Panc1 (cell line): ENCODE measurements around the gene KMT2C. TPM values are rescaled to one million over a fixed set of nuclear protein-coding genes. Genes with fewer than 3 reads are reported as not detected.

Source experiments
- ATAC-seq: fragments of 200-7000 bp; cut with Tn5 transposase; 2 replicates; pipeline ENCODE4 v1.9.1; 2020; ENCODE audit warnings: mild to moderate bottlenecking, moderate library complexity
- BruUV-seq: library from RNA; stranded (reverse); fragments of 400-500 nt; replicated peaks from 2 replicates; lab custom pipeline; 2021; lab: Mats Ljungman, UMichigan
- CTCF ChIA-PET: fragments of 300-600 bp; sonication (Branson Sonifier 250); formaldehyde crosslinking; loops from one replicate; lab custom pipeline; 2022; ENCODE audit warnings: antibody characterized with exemption; lab: Charles Lee
- POLR2A ChIA-PET: fragments of 300-600 bp; sonication (Branson Sonifier 250); formaldehyde crosslinking; loops from one replicate; lab custom pipeline; 2022; ENCODE audit warnings: antibody characterized with exemption; lab: Charles Lee
- DNase-seq: peaks from one replicate; pipeline ENCODE4 v3.0.0-alpha.2; 2010; ENCODE audit warnings: low read depth, low spot score
- H3K27ac ChIP-seq: 2 replicates; pipeline ENCODE4 v1.5.1; 2011; ENCODE audit warnings: mild to moderate bottlenecking, low read length, inconsistent platforms
- H3K27me3 ChIP-seq: fragments of 200-500 bp; sonication (Bioruptor generic); 2 replicates; pipeline ENCODE4 v1.6.0; 2014; ENCODE audit warnings: low read length, inconsistent platforms; ENCODE audit not compliant: control insufficient read depth, insufficient read depth
- H3K36me3 ChIP-seq: fragments of 200-500 bp; sonication (Bioruptor generic); 2 replicates; pipeline ENCODE4 v1.5.1; 2014; ENCODE audit warnings: inconsistent platforms, mild to moderate bottlenecking, low read length, moderate library complexity; ENCODE audit not compliant: control insufficient read depth, insufficient read depth
- H3K4me1 ChIP-seq: 2 replicates; pipeline ENCODE4 v1.5.1; 2011; ENCODE audit warnings: inconsistent platforms, mild to moderate bottlenecking, low read length, moderate library complexity; ENCODE audit not compliant: control insufficient read depth, insufficient read depth
- H3K4me3 ChIP-seq, 2 experiments: 2 replicates each; pipeline ENCODE4 v1.5.1; 2011 to 2012; ENCODE audit warnings: low read depth in 2 of 2, low read length in 2 of 2, mild to moderate bottlenecking in 2 of 2, inconsistent platforms in 1 of 2, moderate library complexity in 1 of 2
- H3K9me3 ChIP-seq: fragments of 200-500 bp; sonication (Bioruptor generic); 2 replicates; pipeline ENCODE4 v1.5.1; 2014; ENCODE audit warnings: low read depth, mild to moderate bottlenecking, inconsistent platforms, low read length, moderate library complexity; ENCODE audit not compliant: control insufficient read depth, insufficient read depth
- CTCF ChIP-seq: fragments of 450-650 bp; IDR thresholded peaks from 2 replicates; pipeline ENCODE4 v1.5.1; 2017; ENCODE audit warnings: mild to moderate bottlenecking
- POLR2AphosphoS5 ChIP-seq: IDR thresholded peaks from 2 replicates; pipeline ENCODE4 v1.6.1; 2012; ENCODE audit warnings: mild to moderate bottlenecking, low read depth, low read length, moderate library complexity
- REST ChIP-seq, 2 experiments: IDR thresholded peaks; 2 replicates each; pipeline ENCODE4 v1.6.1; 2011 to 2012; ENCODE audit warnings: low read depth in 2 of 2, control low read depth in 1 of 2, low read length in 1 of 2, mild to moderate bottlenecking in 1 of 2, moderate library complexity in 1 of 2; ENCODE audit not compliant: insufficient read depth in 1 of 2
- SIN3A ChIP-seq: IDR thresholded peaks from 2 replicates; pipeline ENCODE4 v1.6.1; 2012; ENCODE audit warnings: low read depth, mild to moderate bottlenecking, low read length, moderate library complexity, borderline replicate concordance; ENCODE audit not compliant: insufficient read depth
- TCF7L2 ChIP-seq: IDR thresholded peaks from 2 replicates; pipeline ENCODE4 v1.6.1; 2011; ENCODE audit warnings: mild to moderate bottlenecking, low read depth, low read length, inconsistent platforms
- in situ Hi-C: cut with HindIII; loops from 2 replicates; pipeline ENCODE4 v1.10.0; 2016; ENCODE audit warnings: low sequenced_read_pairs, low pct_unique_long_range_greater_than_20kb
- intact Hi-C: fragments of 100-400 bp; cut with micrococcal nuclease; formaldehyde crosslinking; loops from one replicate; pipeline ENCODE4 v1.10.0; 2022; ENCODE audit not compliant: unreplicated experiment
- total RNA-seq: library from RNA; stranded (reverse); gene quantifications from one replicate; pipeline ENCODE4 v1.2.1, GENCODE V29; 2021; ENCODE audit not compliant: unreplicated experiment

Gene KMT2C
- total RNA-seq, 1 experiment from 2014 or later = 42.5 TPM

GRCh38 chr7:152403726-152404125, 32.1 kb downstream of the KMT2C start:
- no peak for DNase-seq
- in situ Hi-C loops = no loop called here
- ATAC-seq = no peak
- Histone ChIP-seq H3K4me1 (no peaks in the 10 kb centered on the region), H3K9me3 (no peaks in the 10 kb centered on the region), H3K27ac (no peak overlapping the region), H3K36me3 (no peaks in the 10 kb centered on the region), H3K27me3 (no peaks in the 10 kb centered on the region), H3K4me3 (no peak overlapping the region)
- intact Hi-C loops = no loop called here
- BruUV-seq = no TSS peak
- no peak for TF ChIP-seq POLR2AphosphoS5
- TF ChIP-seq REST (IDR thresholded peaks at IDR 0.05; ENCODE audit: insufficient read depth in 1 of 2, low read depth in 2 of 2, low read length in 1 of 2) = no peak
- TF ChIP-seq TCF7L2 = no peak
- no peak for TF ChIP-seq SIN3A
- no peak for TF ChIP-seq CTCF
- ChIA-PET POLR2A (interaction anchor here (0.7 kb wide), 1 partner anchor 46 kb away, joined by 3 read pairs; no protein-coding TSS in a partner anchor), CTCF (no interaction called here)

- Histone ChIP-seq H3K4me1 (no peaks in the 10 kb centered on the region), H3K27ac (no peak overlapping the region), H3K9me3 (no peaks in the 10 kb centered on the region), H3K36me3 (no peaks in the 10 kb centered on the region), H3K4me3 (no peak overlapping the region), H3K27me3 (no peaks in the 10 kb centered on the region)
- POLR2A ChIA-PET = no interaction called here
- DNase-seq (no peak), ATAC-seq (no peak)
- in situ Hi-C loops (no loop called here), intact Hi-C loops (no loop called here)
- TF ChIP-seq CTCF (no peak), TCF7L2 (no peak), REST (IDR thresholded peaks at IDR 0.05; ENCODE audit: insufficient read depth in 1 of 2, low read depth in 2 of 2, low read length in 1 of 2) (no peak), SIN3A (no peak), POLR2AphosphoS5 (no peak)
- CTCF ChIA-PET = no interaction called here
- no TSS peak for BruUV-seq
Measured at GRCh38 chr7:152402384-152403250, 33.2 kb downstream of the KMT2C start.
